HG03521 (cell line): ENCODE measurements around the gene GAPVD1.
"Not testable (repeated sequence)": the region's sequence is repeated elsewhere in the genome, so short reads cannot be mapped to it uniquely, and the experiment has no call there.

Source experiments
- ATAC-seq: cut with Tn5 transposase; IDR thresholded peaks from one replicate; pipeline ENCODE4 v1.9.1; 2021; ENCODE audit warnings: mild to moderate bottlenecking, moderate library complexity; ENCODE audit not compliant: unreplicated experiment

The GAPVD1 gene

DNA sequence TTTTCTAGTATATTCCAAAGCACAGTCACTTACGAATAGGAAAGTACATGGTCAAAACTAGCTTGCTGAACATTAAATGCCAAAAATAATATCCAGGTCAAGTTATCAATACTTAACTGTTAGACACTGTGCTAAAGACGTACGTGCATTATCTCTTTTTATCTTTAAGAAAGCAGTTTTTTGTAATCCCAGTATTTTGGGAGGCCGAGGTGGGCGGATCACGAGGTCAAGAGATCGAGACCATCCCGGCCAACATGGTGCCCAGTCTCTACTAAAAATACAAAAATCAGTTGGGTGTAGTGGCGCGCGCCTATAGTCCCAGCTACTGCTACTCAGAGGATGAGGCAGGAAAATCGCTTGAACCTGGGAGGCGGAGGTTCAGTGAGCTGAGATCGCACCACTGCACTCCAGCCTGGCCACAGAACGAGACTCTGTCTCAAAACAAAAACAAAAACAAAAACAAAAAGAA lies 17.8 kb upstream of the GAPVD1 start:
- no peak for ATAC-seq

DNA sequence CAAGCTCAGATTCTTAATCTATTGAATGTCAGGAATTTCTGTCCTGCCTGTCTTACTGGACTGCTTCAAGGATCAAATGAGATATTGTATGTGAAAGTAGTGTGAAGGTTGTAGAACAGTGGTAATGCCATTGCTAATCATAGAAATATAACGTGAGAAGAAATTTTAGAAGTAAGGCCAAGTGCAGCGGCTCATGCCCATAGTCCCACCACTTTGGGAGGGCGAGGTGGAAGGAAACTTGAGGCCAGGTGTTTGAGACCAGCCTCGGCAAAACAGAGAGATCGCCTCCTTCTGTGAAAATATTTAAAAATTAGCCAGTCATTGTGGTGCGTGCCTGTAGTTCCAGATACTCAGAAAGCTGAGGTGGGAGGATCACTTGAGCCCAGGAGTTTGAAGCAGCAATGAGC lies 15.4 kb upstream of the GAPVD1 start:
- no peak for ATAC-seq

DNA sequence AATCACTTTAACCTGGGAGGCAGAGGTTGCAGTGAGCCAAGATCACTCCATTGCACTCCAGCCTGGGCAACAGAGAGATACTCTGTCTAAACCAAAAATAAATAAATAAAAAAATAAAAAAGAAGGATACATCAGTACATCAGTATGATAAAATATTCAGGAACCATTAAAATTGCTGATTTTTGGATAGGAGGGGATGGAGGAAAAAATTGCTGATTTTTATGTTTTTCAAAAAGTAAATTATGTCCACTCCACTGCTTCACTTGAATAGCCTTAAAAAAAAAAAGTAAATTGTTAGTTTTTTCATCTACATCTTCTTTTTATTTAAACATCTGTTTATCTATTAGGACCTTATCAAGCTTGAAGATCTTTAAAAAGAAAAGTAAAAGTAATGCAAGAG lies 7.4 kb upstream of the GAPVD1 start:
- no peak for ATAC-seq

DNA sequence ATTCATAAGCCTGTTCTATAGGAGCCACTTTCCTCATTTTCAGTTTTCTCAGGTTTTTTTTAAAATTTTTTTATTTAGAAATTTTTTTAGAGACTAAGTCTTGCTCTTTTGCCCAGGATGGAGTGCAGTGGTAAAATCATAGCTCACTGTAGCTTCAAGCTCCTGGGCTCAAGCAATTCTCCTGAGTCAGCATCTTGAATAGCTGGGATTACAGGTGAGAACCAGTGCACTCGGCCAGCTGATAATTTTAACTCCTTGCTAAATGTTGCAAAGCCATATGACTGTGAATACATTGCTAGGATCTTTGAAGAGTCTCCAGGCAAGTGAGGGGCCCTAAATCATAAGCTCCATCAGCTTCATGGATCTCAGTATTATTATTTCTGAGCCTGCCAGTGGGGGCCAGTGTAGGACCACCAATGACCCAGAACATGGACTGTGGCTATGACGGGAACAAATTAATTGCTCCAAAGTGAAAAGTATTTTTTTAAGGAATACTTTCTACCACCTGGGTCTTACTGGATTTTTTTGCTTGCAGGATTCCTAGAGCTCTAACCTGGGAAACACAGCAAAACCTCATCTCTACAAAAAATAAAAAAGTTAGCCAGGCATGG lies 5.7 kb upstream of the GAPVD1 start:
- ATAC-seq, result no peak

DNA sequence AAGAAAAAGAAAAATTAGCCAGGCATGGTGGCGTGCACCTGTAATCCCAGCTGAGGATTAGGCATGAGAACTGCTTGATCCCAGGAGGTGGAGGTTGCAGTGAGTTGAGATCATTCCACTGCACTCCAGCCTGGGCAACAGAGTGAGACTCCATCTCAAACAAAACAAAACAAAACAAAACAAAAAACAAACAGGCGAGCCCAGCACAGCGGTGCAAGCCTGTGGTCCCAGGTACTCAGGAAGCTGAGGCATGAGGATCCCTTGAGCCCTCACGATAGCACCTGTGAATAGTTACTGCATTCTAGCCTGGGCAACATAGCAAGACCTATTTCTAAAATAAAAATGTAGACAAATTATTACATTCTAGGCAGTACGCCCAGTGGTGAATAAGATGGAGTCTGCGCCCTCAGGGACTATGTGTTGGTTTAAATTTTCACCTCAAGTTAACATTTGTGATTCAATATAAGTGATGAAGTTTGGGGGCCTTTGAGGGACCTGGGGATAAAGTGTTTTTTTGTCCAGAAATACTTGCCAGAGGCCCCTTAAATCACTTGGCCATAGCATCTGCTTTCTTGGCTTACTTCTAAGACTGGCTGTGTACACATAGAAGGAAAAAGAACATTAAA lies 3.4 kb upstream of the GAPVD1 start:
- ATAC-seq, result no peak

DNA sequence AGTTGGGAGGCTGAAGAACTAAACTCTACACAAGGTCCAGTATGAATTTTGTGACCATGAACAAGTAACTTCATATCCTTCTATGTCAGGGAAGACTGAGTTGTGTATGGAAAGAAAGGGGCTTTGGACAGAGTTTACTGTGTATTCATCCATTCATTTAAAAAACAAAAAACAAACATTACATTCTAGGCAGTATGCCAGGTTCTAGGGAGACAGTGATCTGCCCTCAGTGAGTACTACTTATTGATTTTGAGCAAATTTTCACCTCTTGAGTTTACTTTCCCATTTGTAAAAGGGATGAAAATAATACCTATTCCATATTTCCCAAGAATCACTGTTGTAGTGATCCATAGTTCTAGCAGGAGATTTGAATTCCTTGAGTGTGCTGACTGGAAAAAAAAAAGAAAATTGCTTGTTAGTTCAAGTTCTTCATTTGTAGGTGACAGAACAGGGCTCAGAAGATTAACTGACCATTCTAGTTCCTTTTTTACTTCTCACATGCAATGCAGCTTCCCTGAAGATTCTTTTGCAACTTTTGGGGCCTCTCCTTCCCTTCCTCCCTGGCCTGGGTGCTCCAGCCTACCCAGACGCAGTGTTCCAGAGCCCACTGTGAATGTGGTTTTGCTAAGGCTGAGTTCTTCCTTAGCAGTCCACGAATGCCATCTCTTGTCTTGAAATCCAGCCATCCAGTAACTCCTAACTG lies 2.6 kb upstream of the GAPVD1 start:
- no peak for ATAC-seq

DNA sequence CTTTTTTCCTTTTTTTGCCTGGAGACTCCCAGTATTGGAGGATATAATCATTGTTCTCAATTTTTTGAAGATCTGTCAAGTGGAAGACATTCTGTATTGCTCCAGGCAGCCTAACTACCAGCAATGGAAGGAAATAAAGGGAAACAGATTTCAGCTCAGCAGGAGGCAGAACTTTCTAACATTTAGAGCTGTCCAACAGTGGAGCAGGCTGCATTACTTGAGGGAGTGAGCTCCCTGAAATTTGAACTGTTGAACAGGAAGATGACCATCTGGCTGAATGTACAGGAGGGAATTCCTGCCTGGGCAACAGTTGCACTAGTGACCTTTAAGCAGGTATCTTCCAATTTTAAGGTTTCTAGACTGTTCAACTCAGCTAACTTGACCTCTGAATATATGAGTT lies 1.1 kb upstream of the GAPVD1 start:
- ATAC-seq, result no peak

DNA sequence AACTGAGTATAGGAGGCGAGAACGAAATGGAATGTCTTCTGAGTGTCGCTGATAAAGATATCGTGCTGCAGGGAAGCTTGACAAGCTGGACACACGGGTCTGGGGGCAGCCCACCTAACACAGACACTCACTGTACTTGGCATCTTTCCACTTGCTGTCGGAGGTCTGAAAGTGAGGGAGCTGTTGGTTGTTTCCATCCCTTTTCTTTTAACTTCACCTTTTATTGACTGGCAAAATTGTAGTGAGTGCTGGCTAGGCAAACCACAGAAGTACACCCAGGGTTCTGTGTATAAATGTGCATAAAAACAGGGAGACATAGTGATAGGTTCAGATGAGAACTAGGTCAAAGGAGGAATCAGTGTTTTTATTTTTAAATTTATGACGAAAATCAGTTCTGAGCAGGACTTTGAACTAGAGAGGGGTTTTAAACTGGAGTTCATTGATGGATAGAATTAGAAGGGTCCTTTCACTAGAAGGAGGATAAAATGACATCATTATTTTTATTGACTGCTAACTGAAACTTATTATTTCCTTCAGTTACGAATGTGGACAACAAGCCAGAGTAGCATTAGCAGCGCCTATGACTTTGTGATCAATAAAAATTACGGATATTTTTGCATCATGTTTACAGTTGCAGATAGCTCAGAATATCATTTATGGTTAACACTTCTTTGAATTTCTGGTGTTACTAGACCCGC lies 817 bp downstream of the GAPVD1 start:
- peak; percentile 12 for ATAC-seq

DNA sequence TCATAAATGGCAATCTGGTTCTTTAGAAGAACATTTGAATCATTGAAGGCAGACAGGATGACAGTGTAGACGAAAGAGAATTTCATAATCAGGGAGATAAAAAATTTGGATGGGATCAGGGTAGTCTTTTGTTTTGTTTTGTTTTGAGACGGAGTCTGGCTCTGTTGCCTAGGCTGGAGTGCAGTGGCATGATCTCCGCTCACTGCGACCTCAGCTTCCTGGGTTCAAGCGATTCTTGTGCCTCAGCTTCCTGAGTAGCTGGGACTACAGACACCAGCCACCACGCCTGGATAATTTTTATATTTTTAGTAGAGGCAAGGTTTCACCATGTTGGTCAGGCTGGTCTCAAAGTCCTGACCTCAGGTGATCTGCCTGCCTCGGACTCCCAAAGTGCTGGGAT lies 2.4 kb downstream of the GAPVD1 start:
- not testable (repeated sequence) for ATAC-seq

DNA sequence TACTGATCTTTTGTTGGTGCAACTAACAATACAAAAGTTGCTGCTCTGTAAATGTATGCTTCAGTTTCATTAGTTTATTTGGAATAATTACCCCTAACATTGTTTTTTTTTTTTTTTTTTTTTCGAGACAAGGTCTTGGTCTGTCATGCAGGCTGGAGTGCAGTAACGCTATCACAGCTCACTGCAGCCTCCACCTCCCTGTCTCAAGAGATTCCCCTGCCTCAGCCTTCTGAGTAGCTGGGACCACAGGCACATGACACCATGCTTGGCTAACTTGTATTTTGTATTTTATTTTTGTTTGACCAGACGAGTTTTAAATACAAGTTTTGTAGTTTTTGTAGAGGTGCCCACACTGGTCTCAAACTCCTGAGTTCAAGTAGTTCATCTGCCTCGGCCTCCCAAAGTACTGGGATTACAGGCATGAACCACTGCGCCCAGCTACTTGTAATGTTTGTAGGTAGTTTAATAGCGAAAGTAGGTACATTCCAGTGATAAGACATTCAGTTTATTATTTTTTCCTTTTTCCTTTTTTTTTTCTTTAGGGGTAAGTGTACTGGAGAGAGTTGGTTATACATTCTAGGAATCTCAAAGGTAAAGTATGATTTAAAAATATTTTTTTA lies 6.9 kb downstream of the GAPVD1 start:
- ATAC-seq, result no peak

DNA sequence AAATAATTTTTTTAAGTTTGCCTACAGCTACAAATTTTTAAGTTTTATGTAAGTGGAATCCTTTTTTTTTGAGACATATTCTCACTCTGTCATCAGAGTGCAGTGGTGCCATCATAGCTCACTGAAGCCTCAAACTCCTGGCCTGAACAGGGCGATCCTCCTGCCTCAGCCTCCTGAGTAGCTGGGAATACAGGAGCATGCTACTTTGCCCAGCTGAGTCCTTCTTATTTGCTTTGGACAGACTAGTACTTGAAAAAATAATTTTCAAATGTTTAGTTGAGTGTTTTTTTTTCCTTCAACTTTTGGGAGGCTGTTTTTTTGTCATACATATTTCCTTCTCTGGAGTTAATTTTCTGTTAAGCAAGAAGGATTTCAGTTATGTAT lies 7.4 kb downstream of the GAPVD1 start:
- ATAC-seq, result no peak

DNA sequence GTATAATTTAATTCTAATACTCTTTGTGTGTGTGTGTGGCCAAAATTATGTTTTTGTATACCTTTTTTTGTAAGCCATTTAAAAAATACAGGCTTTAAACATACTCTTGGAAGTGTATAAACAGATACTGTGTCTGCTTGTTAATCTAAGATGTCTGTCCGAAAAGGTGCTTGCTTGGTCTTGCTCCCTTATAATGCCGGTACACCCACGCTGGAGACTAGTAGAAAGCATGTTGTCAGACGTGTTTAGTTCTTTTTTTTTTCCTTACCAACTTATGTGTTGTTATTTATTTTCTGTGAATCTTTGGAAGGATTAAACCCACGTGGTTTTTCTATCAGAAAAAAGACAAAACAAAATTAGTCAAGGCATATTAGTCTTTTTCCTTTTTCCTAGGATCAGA lies 9.5 kb downstream of the GAPVD1 start:
- ATAC-seq, result no peak

DNA sequence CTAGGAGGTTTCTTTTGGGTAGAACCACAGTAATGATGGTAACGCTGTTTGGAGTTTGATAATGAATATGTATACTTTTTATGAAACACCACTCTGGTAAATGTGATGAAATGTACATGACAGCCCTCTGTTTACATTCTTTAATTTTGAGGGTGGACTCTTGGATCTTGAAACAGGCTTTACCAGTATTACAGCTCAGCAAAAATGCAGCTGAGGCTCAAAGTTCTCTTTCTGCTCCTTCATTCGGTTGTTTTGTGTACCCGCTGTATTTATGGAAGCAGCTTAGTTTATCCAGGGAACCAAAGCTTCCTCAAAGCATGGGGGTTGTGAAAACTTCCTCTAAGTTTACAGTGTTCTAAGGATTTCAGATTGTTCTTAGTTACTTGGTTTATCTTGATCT lies 11.1 kb downstream of the GAPVD1 start:
- ATAC-seq, result no peak

DNA sequence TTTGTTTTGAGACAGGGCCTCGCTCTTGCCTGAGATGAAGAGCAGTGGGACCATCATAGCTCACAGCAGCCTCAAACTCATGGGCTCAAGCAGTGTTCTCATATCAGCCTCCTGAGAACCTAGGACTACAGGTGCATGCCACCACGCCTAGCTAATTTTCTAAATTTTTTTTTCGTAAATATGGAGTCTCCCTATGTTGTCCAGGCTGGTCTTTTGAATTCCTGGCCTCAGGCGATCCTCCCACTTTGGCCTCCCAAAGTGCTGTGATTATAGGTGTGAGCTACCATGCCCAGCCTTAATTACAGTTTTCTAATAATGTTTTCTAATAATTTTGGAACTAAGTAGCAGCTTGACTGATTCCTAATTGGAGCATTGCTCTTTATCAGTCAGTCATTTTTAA lies 15.1 kb downstream of the GAPVD1 start:
- no peak for ATAC-seq

DNA sequence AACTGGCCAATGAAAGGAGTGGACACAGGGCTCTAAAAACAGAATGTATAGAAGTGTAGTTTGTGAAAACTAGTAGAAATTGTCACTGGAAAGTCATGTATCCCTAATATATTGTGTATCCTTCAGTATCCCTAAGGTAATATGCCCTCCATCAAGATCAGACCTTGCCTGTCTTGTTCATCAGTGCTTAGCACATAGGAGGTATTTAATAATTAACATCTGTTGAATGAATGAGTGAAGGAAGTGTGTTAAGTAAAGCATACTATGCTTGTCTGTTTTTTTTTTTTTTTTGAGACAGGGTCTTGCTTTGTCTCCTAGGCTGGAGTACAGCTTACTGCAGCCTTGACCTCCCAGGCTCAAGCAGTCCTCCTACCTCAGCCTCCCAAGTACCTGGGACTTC lies 15.8 kb downstream of the GAPVD1 start:
- no peak for ATAC-seq

DNA sequence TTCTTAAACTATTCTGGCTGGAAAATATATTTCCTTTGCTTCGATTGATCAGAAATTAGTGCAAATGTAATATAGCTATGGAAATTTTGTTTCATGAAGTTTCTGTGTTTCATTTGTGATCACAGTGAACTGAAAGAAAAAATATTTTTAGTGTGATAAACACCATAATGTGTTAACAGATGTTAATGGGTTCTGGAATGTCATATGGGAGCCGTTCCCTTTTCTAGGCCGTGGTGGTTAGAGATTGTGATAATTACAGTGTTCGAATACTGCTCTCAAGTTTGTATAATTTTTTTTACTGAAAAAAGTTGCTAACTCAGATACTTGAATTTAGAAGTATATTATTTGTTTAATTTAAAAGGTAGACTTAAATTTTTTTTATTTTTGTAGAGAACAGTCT lies 19.3 kb downstream of the GAPVD1 start:
- ATAC-seq, result no peak

DNA sequence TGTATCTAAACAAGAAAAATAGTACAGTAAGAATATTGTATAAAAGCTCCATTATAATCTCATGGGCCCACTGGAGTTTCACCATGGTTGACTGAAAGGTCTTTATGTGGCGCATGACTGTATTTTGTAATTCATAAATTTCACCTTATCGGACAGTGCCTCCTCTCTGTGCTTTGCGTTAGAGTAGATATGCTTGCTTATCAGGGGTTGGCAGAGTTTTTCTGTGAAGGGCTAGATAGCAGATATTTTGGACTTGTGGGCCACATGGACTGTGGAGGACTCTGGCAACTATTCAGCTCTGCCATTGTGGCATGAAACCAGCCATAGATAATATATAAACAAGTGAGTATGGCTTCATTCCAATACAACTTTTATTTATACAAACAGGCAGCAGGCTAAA lies 23.2 kb downstream of the GAPVD1 start:
- ATAC-seq, result no peak

DNA sequence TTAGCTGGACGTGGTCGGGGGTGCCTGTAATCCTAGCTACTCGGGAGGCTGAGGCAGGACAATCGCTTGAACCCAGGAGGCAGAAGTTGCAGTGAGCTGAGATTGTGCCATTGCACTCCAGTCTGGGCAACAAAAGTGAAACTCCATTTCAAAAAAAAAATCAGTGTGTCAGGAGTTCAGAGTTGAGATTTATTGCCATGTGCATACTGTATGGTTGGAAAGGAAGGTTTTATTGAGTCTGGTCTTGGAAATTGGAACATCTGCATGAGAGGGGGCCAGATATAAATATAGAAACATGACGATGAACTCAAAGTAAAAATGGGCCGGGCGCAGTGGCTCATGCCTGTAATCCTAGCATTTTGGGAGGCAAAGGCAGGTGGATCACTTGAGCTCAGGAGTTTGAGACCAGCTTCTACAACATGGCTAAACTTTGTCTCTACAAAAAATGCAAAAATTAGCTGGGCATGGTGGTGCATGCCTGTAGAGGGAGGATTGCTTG lies 25.4 kb downstream of the GAPVD1 start:
- ATAC-seq, result not testable (repeated sequence)

DNA sequence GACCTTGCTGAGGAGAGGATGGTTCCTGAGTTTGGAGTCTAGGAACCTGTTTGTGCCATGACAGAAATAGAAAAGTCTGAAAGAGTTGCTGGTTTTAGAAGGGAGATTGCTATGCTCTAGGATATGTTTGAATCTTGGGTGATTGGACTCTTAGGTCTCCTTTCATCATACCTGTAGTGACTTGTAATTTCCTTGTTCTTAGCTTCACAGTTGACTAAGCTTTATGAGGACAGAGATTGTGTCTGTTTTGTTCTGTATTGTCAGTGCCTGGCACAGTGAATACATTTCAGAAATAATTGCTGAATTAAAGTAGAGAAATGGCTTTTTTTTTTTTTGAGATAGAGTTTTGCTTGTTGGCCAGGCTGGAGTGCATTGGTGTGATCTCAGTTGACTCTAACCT lies 31.5 kb downstream of the GAPVD1 start:
- ATAC-seq, result no peak

DNA sequence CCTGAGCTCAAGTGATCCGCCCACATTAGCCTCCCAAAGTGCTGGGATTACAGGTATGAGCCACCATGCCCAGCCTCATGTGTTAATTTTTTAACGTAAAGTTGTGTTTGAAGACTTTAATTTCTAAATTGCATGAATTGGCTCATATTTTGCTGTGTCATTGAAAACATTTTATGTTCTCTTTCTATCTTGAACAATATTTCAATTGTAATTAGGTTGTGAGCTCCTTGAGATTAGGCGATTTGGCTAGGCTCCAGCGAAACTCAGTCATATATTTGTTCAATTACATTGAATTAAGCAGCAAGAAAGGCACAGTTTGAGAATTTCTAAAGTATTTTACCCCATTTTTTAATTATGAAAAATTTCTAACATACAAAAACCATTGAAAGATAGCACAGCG lies 34.0 kb downstream of the GAPVD1 start:
- ATAC-seq, result no peak

DNA sequence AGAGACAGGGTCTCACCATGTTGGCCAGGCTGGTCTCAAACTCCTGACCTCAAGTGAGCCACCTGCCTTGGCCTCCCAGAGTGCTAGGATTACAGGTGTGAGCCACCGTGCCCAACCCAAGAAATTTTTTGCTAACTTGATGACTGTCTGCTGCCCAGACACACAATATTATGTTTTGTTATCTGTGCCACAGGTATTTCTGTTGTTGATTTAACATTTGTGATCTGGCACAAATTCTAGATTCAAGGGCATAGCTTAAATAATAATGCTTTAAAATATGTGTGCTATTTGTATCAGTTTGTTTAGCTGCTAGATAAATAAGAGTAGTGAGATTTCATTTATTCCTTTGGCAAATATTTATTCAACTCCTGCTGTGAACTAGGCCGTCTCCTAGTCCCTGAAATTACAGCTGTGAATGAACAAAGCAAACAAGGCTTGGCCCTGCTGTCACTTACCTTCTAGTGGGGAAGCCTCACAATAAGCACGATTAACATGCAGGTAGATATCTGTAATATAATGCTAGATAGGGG lies 35.3 kb downstream of the GAPVD1 start:
- ATAC-seq, result no peak
